ENCODE results near the gene SCNN1A. TPM values are rescaled to one million over a fixed set of nuclear protein-coding genes. Genes with fewer than 3 reads are reported as not detected.

SCNN1A gene
- polyA plus RNA-seq, 1 experiment: 0.36 TPM

GRCh38 chr12:6364044-6364374 is 11.4 kb downstream of the SCNN1A start:
- no peak for DNase-seq (ENCODE audit: low read depth)
- POLR2A ChIA-PET: no interaction called here

GRCh38 chr12:6363330-6364043 is 11.9 kb downstream of the SCNN1A start:
- ChIA-PET POLR2A (no interaction called here), CTCF (interaction anchor here (0.6 to 1.7 kb wide), 8 partner anchors 11 to 102 kb away, joined by 3 to 7 read pairs (median 4); partner anchors contain the start of gene SCNN1A)
- Histone ChIP-seq H3K4me3 (ENCODE audit: low read depth, low read length) (peak overlapping the region; percentile 63), H3K36me3 (ENCODE audit: control insufficient read depth, insufficient read depth, low read length) (no peaks in the 10 kb centered on the region), H3K27me3 (ENCODE audit: control insufficient read depth, insufficient read depth, low read length) (peaks cover 1% of the 10 kb centered on the region; the same call in 1 of the 2 replicates)
- peak; percentile 12; the same call in 1 of the 2 replicates for TF ChIP-seq CTCF (IDR thresholded peaks at IDR 0.05; ENCODE audit: insufficient read depth, low read depth, low read length)
- no peak for DNase-seq (ENCODE audit: low read depth)

More at GRCh38 chr12:6364044-6364374, 11.4 kb downstream of the SCNN1A start:
- H3K36me3 ChIP-seq (ENCODE audit: control insufficient read depth, insufficient read depth, low read length): no peaks in the 10 kb centered on the region
- peaks cover 1% of the 10 kb centered on the region; the same call in 1 of the 2 replicates for H3K27me3 ChIP-seq (ENCODE audit: control insufficient read depth, insufficient read depth, low read length)
- H3K4me3 ChIP-seq (ENCODE audit: low read depth, low read length): peak overlapping the region; percentile 63
- CTCF ChIA-PET: interaction anchor here (0.6 to 1.7 kb wide), 3 partner anchors 16 to 101 kb away, joined by 3 to 7 read pairs (median 3); no protein-coding TSS in a partner anchor
- no peak for TF ChIP-seq CTCF (IDR thresholded peaks at IDR 0.05; ENCODE audit: insufficient read depth, low read depth, low read length)

- Histone ChIP-seq H3K36me3 (ENCODE audit: control insufficient read depth, insufficient read depth, low read length) (no peaks in the 10 kb centered on the region), H3K27me3 (ENCODE audit: control insufficient read depth, insufficient read depth, low read length) (peaks cover 1% of the 10 kb centered on the region; the same call in 1 of the 2 replicates), H3K4me3 (ENCODE audit: low read depth, low read length) (no peak overlapping the region; the same call in 1 of the 2 replicates)
- no peak for DNase-seq (ENCODE audit: low read depth)
- POLR2A ChIA-PET: no interaction called here
- TF ChIP-seq CTCF (IDR thresholded peaks at IDR 0.05; ENCODE audit: insufficient read depth, low read depth, low read length): no peak
- CTCF ChIA-PET: interaction anchor here (0.7 to 1.7 kb wide), 7 partner anchors 11 to 102 kb away, joined by 3 to 7 read pairs (median 4); partner anchors contain the start of gene SCNN1A
Observed at GRCh38 chr12:6363010-6363329, 12.4 kb downstream of the SCNN1A start.

GRCh38 chr12:6362403-6362802 is 13.0 kb downstream of the SCNN1A start:
- TF ChIP-seq CTCF (IDR thresholded peaks at IDR 0.05; ENCODE audit: insufficient read depth, low read depth, low read length): no peak
- no peak overlapping the region for H3K4me3 ChIP-seq (ENCODE audit: low read depth, low read length)
- no peaks in the 10 kb centered on the region for H3K36me3 ChIP-seq (ENCODE audit: control insufficient read depth, insufficient read depth, low read length)
- CTCF ChIA-PET: interaction anchor here (0.7 to 1.7 kb wide), 5 partner anchors 12 to 45 kb away, joined by 3 to 7 read pairs (median 5); partner anchors contain the start of gene SCNN1A
- POLR2A ChIA-PET: no interaction called here
- DNase-seq (ENCODE audit: low read depth): no peak
- peaks cover 1% of the 10 kb centered on the region; the same call in 1 of the 2 replicates for H3K27me3 ChIP-seq (ENCODE audit: control insufficient read depth, insufficient read depth, low read length)

GRCh38 chr12:6361834-6362233 is 13.5 kb downstream of the SCNN1A start:
- no peak for DNase-seq (ENCODE audit: low read depth)
- no peaks in the 10 kb centered on the region for H3K36me3 ChIP-seq (ENCODE audit: control insufficient read depth, insufficient read depth, low read length)
- CTCF ChIA-PET: interaction anchor here (1.1 kb wide), 1 partner anchor 10 kb away, joined by 3 read pairs; no protein-coding TSS in a partner anchor
- no peak for TF ChIP-seq CTCF (IDR thresholded peaks at IDR 0.05; ENCODE audit: insufficient read depth, low read depth, low read length)
- peaks cover 2% of the 10 kb centered on the region; the same call in 1 of the 2 replicates for H3K27me3 ChIP-seq (ENCODE audit: control insufficient read depth, insufficient read depth, low read length)
- no peak overlapping the region for H3K4me3 ChIP-seq (ENCODE audit: low read depth, low read length)
- POLR2A ChIA-PET: no interaction called here
